HL-60 (cell line): ENCODE data around the gene ENOX1.

ENCODE experiments used
- DNase-seq, 2 experiments: peaks; one replicate each; pipeline ENCODE4 v3.0.0-alpha.2; 2010 to 2020; ENCODE audit warnings: low read depth in 1 of 2, low spot score in 1 of 2
- H3K27ac ChIP-seq: fragments of 250-450 bp; sonication (Bioruptor Pico); replicated peaks from 2 replicates; pipeline ENCODE4 v1.5.1; 2020; ENCODE audit warnings: mild to moderate bottlenecking, moderate library complexity
- H3K27me3 ChIP-seq: fragments of 250-450 bp; sonication (Bioruptor Pico); 2 replicates; pipeline ENCODE4 v1.5.1; 2021; ENCODE audit warnings: mild to moderate bottlenecking, moderate library complexity; ENCODE audit not compliant: insufficient read depth, poor library complexity, severe bottlenecking
- H3K4me3 ChIP-seq: replicated peaks from 2 replicates; pipeline ENCODE4 v1.5.1; 2011; ENCODE audit warnings: mild to moderate bottlenecking, control low read depth, low read length; ENCODE audit not compliant: insufficient read depth
- CTCF ChIP-seq: IDR thresholded peaks from one replicate; pipeline ENCODE4 v1.5.1; 2011; ENCODE audit warnings: low read length, control low read depth, inconsistent platforms; ENCODE audit not compliant: insufficient read depth
- GABPA ChIP-seq: IDR thresholded peaks from 2 replicates; pipeline ENCODE4 v1.6.1; 2012; ENCODE audit warnings: low read depth
- POLR2AphosphoS5 ChIP-seq: IDR thresholded peaks from 2 replicates; pipeline ENCODE4 v1.6.1; 2012; ENCODE audit warnings: low read depth
- SPI1 ChIP-seq: IDR thresholded peaks from 2 replicates; pipeline ENCODE4 v1.6.1; 2012; ENCODE audit warnings: low read depth, mild to moderate bottlenecking, borderline replicate concordance
- TF ChIP-seq, protein P1 (sequence below): IDR thresholded peaks from 2 replicates; pipeline ENCODE4 v1.6.1; 2012; ENCODE audit warnings: low read depth; ENCODE audit not compliant: insufficient replicate concordance

ENOX1 gene

GRCh38 chr13:43264458-43264857, 522.3 kb downstream of the ENOX1 start:
- Histone ChIP-seq H3K4me3 (no peak overlapping the region), H3K27me3 (peaks cover 12% of the 10 kb centered on the region), H3K27ac (no peak overlapping the region)
- no peak for TF ChIP-seq CTCF
- TF ChIP-seq POLR2AphosphoS5 = no peak
- TF ChIP-seq SPI1 = no peak
- TF ChIP-seq GABPA = no peak
- TF ChIP-seq, protein P1, sequence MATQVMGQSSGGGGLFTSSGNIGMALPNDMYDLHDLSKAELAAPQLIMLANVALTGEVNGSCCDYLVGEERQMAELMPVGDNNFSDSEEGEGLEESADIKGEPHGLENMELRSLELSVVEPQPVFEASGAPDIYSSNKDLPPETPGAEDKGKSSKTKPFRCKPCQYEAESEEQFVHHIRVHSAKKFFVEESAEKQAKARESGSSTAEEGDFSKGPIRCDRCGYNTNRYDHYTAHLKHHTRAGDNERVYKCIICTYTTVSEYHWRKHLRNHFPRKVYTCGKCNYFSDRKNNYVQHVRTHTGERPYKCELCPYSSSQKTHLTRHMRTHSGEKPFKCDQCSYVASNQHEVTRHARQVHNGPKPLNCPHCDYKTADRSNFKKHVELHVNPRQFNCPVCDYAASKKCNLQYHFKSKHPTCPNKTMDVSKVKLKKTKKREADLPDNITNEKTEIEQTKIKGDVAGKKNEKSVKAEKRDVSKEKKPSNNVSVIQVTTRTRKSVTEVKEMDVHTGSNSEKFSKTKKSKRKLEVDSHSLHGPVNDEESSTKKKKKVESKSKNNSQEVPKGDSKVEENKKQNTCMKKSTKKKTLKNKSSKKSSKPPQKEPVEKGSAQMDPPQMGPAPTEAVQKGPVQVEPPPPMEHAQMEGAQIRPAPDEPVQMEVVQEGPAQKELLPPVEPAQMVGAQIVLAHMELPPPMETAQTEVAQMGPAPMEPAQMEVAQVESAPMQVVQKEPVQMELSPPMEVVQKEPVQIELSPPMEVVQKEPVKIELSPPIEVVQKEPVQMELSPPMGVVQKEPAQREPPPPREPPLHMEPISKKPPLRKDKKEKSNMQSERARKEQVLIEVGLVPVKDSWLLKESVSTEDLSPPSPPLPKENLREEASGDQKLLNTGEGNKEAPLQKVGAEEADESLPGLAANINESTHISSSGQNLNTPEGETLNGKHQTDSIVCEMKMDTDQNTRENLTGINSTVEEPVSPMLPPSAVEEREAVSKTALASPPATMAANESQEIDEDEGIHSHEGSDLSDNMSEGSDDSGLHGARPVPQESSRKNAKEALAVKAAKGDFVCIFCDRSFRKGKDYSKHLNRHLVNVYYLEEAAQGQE = no peak
- no peak for DNase-seq

DNA sequence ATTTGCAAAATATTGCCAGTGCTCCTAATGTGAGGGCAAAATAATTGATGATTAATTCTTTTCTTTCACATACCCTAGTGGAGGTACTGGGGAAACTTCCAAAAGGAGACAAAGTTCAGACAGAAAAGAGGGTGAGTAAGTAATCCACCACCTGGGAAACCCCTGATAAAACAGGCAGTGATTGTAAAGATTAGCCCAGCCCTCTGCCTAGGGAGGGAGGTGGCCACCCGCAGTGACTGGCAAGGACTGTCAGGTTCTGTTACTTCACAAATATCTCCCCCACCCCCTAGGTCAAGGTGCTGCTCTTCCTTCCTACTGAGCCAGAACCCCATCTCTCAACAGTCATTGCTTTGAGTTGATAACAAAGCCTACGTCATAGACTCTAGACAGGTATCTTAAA, 523.7 kb downstream of the ENOX1 start:
- Histone ChIP-seq H3K27ac (no peak overlapping the region), H3K4me3 (no peak overlapping the region), H3K27me3 (peaks cover 12% of the 10 kb centered on the region)
- no peak for DNase-seq
- TF ChIP-seq, protein P1 = no peak
- no peak for TF ChIP-seq POLR2AphosphoS5
- TF ChIP-seq CTCF = no peak
- no peak for TF ChIP-seq GABPA
- TF ChIP-seq SPI1 = no peak

DNA sequence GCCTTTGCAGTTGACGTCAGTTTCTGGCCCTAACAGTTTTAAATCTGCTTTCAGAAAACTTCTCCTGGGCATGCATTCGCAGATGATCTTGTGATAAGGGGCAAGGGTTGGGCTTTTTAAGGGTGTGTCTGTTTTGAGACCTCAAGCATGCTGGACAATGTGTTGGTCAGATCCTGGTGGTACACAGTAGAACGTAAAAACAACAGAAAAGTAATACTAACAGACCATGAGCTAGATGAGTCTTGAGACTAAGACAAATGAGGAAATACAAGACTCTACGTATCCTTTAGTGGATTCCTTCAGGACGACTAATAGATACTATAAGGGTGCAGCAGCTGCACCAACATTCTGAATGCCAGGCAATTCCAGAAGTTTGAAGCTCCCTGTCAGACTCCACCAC, 525.8 kb downstream of the ENOX1 start:
- no peak for TF ChIP-seq GABPA
- TF ChIP-seq SPI1 = no peak
- no peak for TF ChIP-seq POLR2AphosphoS5
- TF ChIP-seq CTCF = no peak
- TF ChIP-seq, protein P1 = no peak
- Histone ChIP-seq H3K4me3 (no peak overlapping the region), H3K27me3 (peaks cover 8% of the 10 kb centered on the region), H3K27ac (no peak overlapping the region)
- DNase-seq = no peak
